ENCODE results near the gene ARMH4.

The ARMH4 gene

DNA sequence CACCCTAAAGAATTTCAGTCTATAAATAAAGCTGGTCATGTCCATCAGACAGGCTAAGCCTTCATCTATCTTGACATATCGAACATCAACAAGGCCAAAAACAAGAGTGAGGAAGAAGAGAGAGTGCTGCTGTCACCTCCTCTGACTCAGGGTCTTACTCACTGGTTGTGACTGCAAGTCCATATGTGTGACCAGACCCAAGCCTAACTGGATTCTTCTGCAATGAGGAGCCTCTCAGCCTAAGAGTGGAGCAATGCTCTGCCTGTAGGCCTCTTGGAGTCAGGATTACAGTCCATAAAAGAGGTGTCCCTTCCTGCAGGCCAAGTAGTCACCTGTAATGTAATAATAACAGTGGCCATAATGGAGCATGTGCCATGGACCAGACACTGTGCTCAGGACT, 165.0 kb downstream of the ARMH4 start:
- Histone ChIP-seq H3K27me3 (ENCODE audit: control insufficient read depth, insufficient read depth, low read length) (no peaks in the 10 kb centered on the region), H3K4me1 (ENCODE audit: control insufficient read depth, insufficient read depth, low read length) (peaks cover 2% of the 10 kb centered on the region; the same call in 1 of the 2 replicates), H3K36me3 (ENCODE audit: control insufficient read depth, insufficient read depth, low read length) (no peaks in the 10 kb centered on the region), H3K27ac (ENCODE audit: low read depth, low read length) (no peak overlapping the region), H3K9ac (ENCODE audit: low read depth, low read length) (no peak overlapping the region), H3K9me3 (ENCODE audit: control insufficient read depth, insufficient read depth, low read length) (no peaks in the 10 kb centered on the region), H3K4me3 (ENCODE audit: low read depth, low read length) (no peak overlapping the region)

DNA sequence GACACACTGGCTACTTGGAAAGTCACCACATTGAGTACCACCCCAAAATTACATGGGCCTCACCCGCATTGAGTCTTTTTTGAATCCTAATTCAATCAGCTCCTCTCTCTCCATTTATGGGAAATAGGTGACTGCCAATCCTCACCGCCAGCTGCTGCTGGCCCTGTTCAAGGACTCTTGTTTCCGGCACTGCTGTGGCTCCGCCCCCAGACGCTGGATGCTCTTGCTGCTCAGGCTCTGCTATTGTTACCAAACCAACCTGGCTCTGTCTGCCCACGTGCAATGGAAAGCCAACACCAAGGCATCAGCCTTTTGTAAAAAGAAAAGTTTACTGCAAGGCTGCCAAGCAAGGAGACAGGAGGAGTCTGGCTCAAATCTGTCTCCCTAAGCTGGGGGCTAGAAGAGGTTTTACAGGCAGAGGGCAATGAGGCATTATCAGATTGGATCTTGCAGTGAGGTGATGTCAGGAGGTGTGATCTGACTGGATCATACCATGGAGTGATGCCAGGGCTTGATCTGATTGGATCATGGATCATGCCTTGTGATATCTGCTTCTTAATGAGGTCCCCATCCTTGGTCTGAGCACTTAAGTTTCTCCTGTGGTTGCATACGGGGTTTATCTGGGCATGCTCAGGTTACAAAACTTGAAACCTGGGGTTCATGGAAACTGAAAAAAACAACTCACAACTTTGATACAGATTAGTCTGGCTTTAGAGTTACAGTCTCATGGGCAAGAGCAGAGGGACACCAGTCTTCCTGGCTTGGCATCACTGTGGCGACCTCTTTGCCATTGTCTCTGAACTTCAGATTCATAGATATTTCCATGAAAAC, 169.0 kb downstream of the ARMH4 start:
- Histone ChIP-seq H3K27ac (ENCODE audit: low read depth, low read length) (no peak overlapping the region), H3K9me3 (ENCODE audit: control insufficient read depth, insufficient read depth, low read length) (no peaks in the 10 kb centered on the region), H3K4me1 (ENCODE audit: control insufficient read depth, insufficient read depth, low read length) (peaks cover 2% of the 10 kb centered on the region; the same call in 1 of the 2 replicates), H3K9ac (ENCODE audit: low read depth, low read length) (no peak overlapping the region), H3K4me3 (ENCODE audit: low read depth, low read length) (no peak overlapping the region), H3K27me3 (ENCODE audit: control insufficient read depth, insufficient read depth, low read length) (no peaks in the 10 kb centered on the region), H3K36me3 (ENCODE audit: control insufficient read depth, insufficient read depth, low read length) (no peaks in the 10 kb centered on the region)

DNA sequence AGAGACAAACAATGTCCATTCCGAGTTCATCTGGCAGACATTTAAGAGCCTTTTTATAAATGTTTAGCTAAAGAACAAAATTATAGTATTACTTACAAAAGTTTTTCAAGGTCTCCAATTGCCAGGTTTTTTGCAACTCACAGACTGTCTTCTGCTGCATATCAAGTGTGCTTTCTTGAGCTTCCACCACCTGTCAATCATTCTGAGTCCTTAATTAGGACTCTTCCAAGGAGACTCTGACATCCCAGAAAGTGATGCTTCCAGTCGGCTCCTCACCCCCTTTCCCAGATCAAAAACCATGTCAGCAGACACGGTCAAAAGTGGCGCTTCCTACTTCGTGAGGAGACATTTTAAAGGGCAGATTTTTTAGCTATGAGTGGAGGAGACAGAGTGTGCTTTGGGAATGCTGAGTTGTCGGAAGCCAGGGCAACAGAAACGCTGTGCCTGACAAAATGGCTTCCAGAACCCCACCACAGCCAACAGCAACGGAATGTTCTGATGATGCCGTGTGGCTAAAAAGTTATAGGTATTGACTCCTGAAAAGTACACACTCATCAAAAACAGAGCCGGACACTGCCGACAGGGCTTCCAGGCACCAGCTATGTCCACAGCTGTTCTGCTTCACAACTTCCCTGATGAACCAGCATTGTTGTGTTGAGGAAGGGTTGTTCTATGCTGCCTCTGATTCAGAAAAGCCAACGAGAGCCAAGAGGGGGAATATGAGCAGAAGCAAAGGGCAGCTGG, 170.0 kb downstream of the ARMH4 start:
- Histone ChIP-seq H3K4me1 (ENCODE audit: control insufficient read depth, insufficient read depth, low read length) (no peaks in the 10 kb centered on the region), H3K27me3 (ENCODE audit: control insufficient read depth, insufficient read depth, low read length) (no peaks in the 10 kb centered on the region), H3K36me3 (ENCODE audit: control insufficient read depth, insufficient read depth, low read length) (no peaks in the 10 kb centered on the region)

DNA sequence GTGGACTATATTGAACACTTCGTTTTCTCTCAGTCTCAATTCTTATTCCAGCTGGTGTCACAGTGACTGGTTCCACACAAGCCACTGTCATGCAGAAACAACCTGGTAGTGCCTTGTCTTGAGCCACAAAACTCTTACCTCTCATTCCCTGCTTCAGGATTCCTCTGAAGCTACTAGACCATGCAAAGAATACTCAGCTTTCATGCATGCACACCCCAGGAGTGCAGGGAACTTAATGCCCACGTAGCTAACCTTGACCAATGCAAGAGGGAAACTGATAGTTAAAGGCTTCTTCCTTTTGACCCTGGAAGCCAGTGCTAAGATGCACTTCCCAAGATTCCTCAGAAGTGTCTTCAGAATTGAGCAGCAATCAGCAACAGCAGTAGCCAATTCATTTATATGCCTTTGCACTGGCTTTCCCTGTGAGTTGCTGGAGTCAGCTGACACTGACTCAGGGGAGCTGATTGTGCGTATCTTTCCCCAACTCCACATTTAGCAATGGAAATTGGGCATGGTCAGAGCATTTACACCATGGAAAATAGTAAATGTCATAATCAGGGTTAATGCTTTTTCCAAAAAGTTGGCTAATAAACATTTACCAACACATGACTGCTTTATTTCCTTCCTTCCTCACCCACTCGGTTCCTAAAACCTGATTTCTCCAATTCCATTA, 172.5 kb downstream of the ARMH4 start:
- Histone ChIP-seq H3K27ac (ENCODE audit: low read depth, low read length) (no peak overlapping the region), H3K9ac (ENCODE audit: low read depth, low read length) (no peak overlapping the region), H3K4me3 (ENCODE audit: low read depth, low read length) (no peak overlapping the region), H3K9me3 (ENCODE audit: control insufficient read depth, insufficient read depth, low read length) (no peaks in the 10 kb centered on the region), H3K4me1 (ENCODE audit: control insufficient read depth, insufficient read depth, low read length) (peaks cover 3% of the 10 kb centered on the region; the same call in 1 of the 2 replicates), H3K27me3 (ENCODE audit: control insufficient read depth, insufficient read depth, low read length) (no peaks in the 10 kb centered on the region), H3K36me3 (ENCODE audit: control insufficient read depth, insufficient read depth, low read length) (no peaks in the 10 kb centered on the region)

More for the DNA sequence above, 170.0 kb downstream of the ARMH4 start:
- no peaks in the 10 kb centered on the region for H3K9me3 ChIP-seq (ENCODE audit: control insufficient read depth, insufficient read depth, low read length)
- no peak overlapping the region for H3K27ac ChIP-seq (ENCODE audit: low read depth, low read length)
- no peak overlapping the region for H3K9ac ChIP-seq (ENCODE audit: low read depth, low read length)
- no peak overlapping the region for H3K4me3 ChIP-seq (ENCODE audit: low read depth, low read length)

DNA sequence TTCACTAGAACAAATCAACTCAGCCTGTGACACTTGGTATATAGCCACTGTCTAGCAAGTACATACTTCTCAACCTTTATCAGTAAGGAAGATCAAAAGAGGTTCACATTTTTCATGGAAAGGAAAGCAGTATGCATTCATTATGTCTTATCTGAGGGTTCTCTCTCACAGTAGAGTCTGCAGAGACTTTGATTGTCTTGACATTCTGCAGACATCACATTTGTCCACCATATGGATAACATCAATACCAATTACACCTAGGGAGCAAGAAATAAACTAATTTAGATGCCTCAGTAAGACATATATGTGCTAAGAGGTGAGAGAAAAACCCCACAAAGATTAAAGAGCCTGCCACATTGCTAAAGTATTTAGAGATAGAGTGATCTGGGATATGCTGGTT, 175.3 kb downstream of the ARMH4 start:
- Histone ChIP-seq H3K9ac (ENCODE audit: low read depth, low read length) (no peak overlapping the region), H3K4me3 (ENCODE audit: low read depth, low read length) (no peak overlapping the region), H3K27ac (ENCODE audit: low read depth, low read length) (no peak overlapping the region), H3K9me3 (ENCODE audit: control insufficient read depth, insufficient read depth, low read length) (no peaks in the 10 kb centered on the region), H3K36me3 (ENCODE audit: control insufficient read depth, insufficient read depth, low read length) (no peaks in the 10 kb centered on the region), H3K4me1 (ENCODE audit: control insufficient read depth, insufficient read depth, low read length) (peaks cover 3% of the 10 kb centered on the region; the same call in 1 of the 2 replicates), H3K27me3 (ENCODE audit: control insufficient read depth, insufficient read depth, low read length) (no peaks in the 10 kb centered on the region)

DNA sequence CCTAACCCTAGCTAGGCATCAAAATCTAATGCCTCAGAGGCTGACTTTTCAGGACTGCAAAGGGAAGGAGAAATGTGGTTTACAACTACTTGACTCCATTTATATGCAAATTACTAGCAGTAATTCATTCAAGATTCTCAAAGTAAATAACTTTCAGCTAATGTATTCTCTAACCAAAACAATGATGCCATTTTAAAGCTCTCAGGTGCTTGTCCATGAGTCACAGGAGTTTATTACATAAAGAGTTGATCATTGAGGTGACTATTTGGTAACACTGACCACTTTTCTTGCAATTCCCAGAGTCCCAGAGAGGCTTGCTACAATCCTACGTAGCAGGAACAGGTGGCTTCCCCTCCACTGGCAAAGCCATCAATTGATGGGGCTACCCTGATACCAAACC, 177.1 kb downstream of the ARMH4 start:
- Histone ChIP-seq H3K4me1 (ENCODE audit: control insufficient read depth, insufficient read depth, low read length) (peaks cover 3% of the 10 kb centered on the region; the same call in 1 of the 2 replicates), H3K4me3 (ENCODE audit: low read depth, low read length) (no peak overlapping the region), H3K9ac (ENCODE audit: low read depth, low read length) (no peak overlapping the region), H3K27ac (ENCODE audit: low read depth, low read length) (peak overlapping the region; percentile 34), H3K9me3 (ENCODE audit: control insufficient read depth, insufficient read depth, low read length) (no peaks in the 10 kb centered on the region), H3K36me3 (ENCODE audit: control insufficient read depth, insufficient read depth, low read length) (no peaks in the 10 kb centered on the region), H3K27me3 (ENCODE audit: control insufficient read depth, insufficient read depth, low read length) (no peaks in the 10 kb centered on the region)

DNA sequence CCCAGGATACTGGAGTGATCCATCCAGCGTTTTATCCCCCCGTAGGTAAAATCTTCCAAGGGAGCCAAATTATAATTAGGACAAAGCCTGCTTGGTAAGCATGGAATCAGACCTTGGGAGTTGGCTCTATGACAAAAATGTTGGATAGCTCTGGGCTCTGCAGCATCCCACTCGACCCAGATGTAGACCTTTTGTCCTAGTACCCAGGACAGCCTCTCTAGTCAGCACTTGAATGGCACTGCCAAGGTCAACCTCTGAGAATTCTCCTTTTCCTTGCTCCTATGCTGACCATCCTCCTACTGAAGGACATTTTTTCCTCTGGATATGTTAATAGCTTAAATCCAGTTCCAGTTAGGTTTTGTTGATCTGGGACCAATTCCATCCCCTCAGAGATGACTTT, 181.4 kb downstream of the ARMH4 start:
- no peak overlapping the region for H3K9ac ChIP-seq (ENCODE audit: low read depth, low read length)
- H3K27ac ChIP-seq (ENCODE audit: low read depth, low read length) = no peak overlapping the region
- H3K36me3 ChIP-seq (ENCODE audit: control insufficient read depth, insufficient read depth, low read length) = no peaks in the 10 kb centered on the region
- no peaks in the 10 kb centered on the region for H3K9me3 ChIP-seq (ENCODE audit: control insufficient read depth, insufficient read depth, low read length)
- no peaks in the 10 kb centered on the region for H3K27me3 ChIP-seq (ENCODE audit: control insufficient read depth, insufficient read depth, low read length)
- H3K4me1 ChIP-seq (ENCODE audit: control insufficient read depth, insufficient read depth, low read length) = peaks cover 3% of the 10 kb centered on the region; the same call in 1 of the 2 replicates
- H3K4me3 ChIP-seq (ENCODE audit: low read depth, low read length) = no peak overlapping the region

DNA sequence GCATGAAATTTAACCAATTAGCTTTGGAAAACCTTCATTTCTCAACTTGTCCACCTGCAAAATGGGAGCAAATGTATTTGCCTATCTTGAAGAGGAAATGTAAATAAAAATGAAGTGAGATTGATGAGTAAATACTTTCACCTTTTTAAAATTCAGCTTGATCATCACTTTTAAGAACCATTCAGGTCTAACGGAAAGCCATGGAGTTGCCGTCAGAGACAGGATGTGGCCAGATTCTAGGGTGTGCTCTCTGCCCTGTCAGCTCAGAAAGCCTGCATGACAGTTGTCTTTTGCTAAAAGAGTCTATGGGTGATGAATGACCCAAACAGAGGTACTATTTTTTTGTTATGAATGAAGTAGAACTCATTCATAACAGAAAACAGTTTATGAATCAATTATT, 181.8 kb downstream of the ARMH4 start:
- Histone ChIP-seq H3K27me3 (ENCODE audit: control insufficient read depth, insufficient read depth, low read length) (no peaks in the 10 kb centered on the region), H3K9ac (ENCODE audit: low read depth, low read length) (no peak overlapping the region), H3K36me3 (ENCODE audit: control insufficient read depth, insufficient read depth, low read length) (no peaks in the 10 kb centered on the region), H3K4me3 (ENCODE audit: low read depth, low read length) (no peak overlapping the region), H3K27ac (ENCODE audit: low read depth, low read length) (no peak overlapping the region), H3K4me1 (ENCODE audit: control insufficient read depth, insufficient read depth, low read length) (peaks cover 3% of the 10 kb centered on the region; the same call in 1 of the 2 replicates), H3K9me3 (ENCODE audit: control insufficient read depth, insufficient read depth, low read length) (no peaks in the 10 kb centered on the region)

DNA sequence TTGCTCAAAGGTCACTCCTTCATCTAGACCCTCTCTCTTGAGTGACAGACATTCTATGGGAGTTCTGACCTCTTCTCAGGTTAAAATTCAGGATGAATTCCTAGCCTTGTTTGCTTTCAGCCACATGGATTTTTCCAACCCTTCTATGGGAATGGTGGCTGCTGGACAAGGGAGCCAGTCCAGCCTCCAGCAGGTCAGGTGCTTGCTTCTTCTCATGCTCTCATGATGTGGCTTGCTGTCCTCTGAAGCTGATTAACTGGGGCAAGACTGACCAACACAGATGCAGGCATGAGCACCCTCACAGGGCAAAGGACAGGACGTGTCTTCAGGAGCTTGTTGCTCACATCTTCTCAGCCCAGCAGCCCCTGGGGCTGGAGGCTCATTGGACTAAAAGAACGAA, 188.9 kb downstream of the ARMH4 start:
- peaks cover 12% of the 10 kb centered on the region for H3K4me1 ChIP-seq (ENCODE audit: control insufficient read depth, insufficient read depth, low read length)
- H3K9ac ChIP-seq (ENCODE audit: low read depth, low read length) = no peak overlapping the region
- no peak overlapping the region for H3K4me3 ChIP-seq (ENCODE audit: low read depth, low read length)
- no peaks in the 10 kb centered on the region for H3K27me3 ChIP-seq (ENCODE audit: control insufficient read depth, insufficient read depth, low read length)
- H3K27ac ChIP-seq (ENCODE audit: low read depth, low read length) = no peak overlapping the region
- H3K36me3 ChIP-seq (ENCODE audit: control insufficient read depth, insufficient read depth, low read length) = no peaks in the 10 kb centered on the region
- no peaks in the 10 kb centered on the region for H3K9me3 ChIP-seq (ENCODE audit: control insufficient read depth, insufficient read depth, low read length)

DNA sequence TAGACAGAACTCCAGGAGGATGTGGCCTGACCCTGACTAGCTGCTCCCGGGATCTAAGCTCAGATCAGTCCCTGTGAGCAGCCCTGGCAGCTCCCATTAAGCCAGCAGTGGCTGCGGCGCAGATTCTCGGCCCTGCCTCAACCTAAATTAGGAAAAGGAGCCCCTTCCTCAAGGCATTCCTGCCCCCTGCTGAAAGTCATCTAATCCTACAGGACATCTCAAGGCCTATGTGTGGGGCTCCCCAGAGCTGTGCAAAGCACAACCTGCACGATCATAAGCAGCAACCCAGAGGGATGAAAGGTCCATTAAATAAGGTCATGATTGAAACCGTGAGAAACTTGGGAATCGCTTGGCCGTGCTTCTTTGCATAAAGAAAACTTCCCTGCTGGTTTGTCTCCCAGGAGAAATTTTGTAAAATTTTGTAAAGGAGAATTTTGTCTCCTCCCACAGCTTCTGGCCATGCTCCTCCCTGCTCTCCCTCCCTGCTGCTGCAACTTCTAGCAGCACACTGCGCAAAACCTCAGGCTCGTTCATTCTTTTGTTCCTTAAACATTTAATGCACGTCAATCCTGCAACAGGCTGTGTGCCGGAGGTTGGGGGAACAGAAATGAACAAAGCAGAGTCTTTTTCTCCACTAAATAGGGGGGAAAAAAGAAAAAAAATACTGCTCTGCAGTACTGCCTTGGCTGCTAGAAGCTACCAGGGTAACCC, 189.5 kb downstream of the ARMH4 start:
- H3K27ac ChIP-seq (ENCODE audit: low read depth, low read length) = peak overlapping the region; percentile 1
- H3K4me1 ChIP-seq (ENCODE audit: control insufficient read depth, insufficient read depth, low read length) = peaks cover 12% of the 10 kb centered on the region
- 0 out of 2 replicates have a peak overlapping the region, but pooled peaks have one; percentile 19 for H3K4me3 ChIP-seq (ENCODE audit: low read depth, low read length)
- no peak overlapping the region for H3K9ac ChIP-seq (ENCODE audit: low read depth, low read length)
- H3K27me3 ChIP-seq (ENCODE audit: control insufficient read depth, insufficient read depth, low read length) = no peaks in the 10 kb centered on the region
- H3K36me3 ChIP-seq (ENCODE audit: control insufficient read depth, insufficient read depth, low read length) = no peaks in the 10 kb centered on the region
- H3K9me3 ChIP-seq (ENCODE audit: control insufficient read depth, insufficient read depth, low read length) = no peaks in the 10 kb centered on the region
